Rectal smooth muscle tissue (tissue), 1 donor: ENCODE measurements around the gene RNASE12.

ENCODE experiments used
- H3K27ac ChIP-seq: one replicate; pipeline ENCODE4 v1.7.0; 2013; ENCODE audit warnings: low read depth, low read length, inconsistent platforms
- H3K27me3 ChIP-seq: one replicate; pipeline ENCODE4 v1.7.0; 2013; ENCODE audit warnings: low read length; ENCODE audit not compliant: control insufficient read depth, insufficient read depth
- H3K36me3 ChIP-seq: one replicate; pipeline ENCODE4 v1.7.0; 2013; ENCODE audit warnings: low read length; ENCODE audit not compliant: control insufficient read depth, insufficient read depth
- H3K4me1 ChIP-seq: one replicate; pipeline ENCODE4 v1.7.0; 2013; ENCODE audit warnings: low read length; ENCODE audit not compliant: control insufficient read depth, insufficient read depth
- H3K4me3 ChIP-seq: one replicate; pipeline ENCODE4 v1.7.0; 2013; ENCODE audit warnings: low read length
- H3K9ac ChIP-seq: one replicate; pipeline ENCODE4 v1.7.0; 2013; ENCODE audit warnings: low read length

The RNASE12 gene

DNA sequence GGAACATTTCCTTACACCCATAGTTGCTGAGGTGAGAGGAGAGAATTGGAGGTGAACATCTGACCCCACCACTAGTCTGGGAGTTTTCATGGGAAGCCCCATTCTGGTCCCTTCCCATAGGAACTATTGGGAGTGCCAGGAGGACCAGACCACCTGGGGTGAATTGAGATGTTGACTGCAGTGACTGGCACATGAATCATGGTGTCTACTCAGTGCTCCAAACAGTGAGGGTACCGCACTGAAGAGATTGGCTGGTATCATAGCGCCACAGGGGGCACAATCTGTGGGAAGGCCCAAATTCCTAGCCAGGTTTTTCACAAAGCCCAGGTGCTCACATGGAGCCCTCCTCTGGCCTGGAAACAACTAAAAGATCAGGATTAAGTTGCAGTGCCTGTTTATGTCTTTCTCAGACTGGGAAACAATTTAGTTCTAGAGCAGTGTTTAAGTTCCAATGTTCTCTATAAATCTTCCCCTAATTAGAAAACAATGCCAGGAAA, 26.6 kb downstream of the RNASE12 start:
- Histone ChIP-seq H3K27ac (no peak overlapping the region), H3K4me3 (no peak overlapping the region), H3K4me1 (no peaks in the 10 kb centered on the region), H3K27me3 (no peaks in the 10 kb centered on the region), H3K36me3 (no peaks in the 10 kb centered on the region), H3K9ac (no peak overlapping the region)

DNA sequence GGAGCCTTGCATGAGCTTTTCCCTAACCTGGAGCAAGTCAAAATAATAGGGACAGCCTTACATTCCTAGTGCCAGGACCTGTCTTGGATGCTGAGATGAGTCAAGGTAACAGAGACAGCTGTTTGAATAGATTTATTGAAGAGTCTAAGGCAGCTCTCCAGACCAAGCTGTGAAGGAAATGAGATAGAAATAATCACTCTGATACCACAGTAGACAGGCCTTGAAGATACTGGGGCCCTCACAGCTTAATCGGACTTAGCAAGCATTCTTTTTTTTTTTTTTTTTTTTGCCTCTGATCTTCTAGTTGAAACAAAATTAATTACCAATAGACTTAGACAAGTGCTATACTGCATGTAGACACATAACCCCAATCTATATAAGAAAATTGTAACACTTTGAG, 27.2 kb downstream of the RNASE12 start:
- no peaks in the 10 kb centered on the region for H3K27me3 ChIP-seq
- no peak overlapping the region for H3K9ac ChIP-seq
- H3K27ac ChIP-seq, result no peak overlapping the region
- H3K36me3 ChIP-seq, result no peaks in the 10 kb centered on the region
- no peaks in the 10 kb centered on the region for H3K4me1 ChIP-seq
- no peak overlapping the region for H3K4me3 ChIP-seq

DNA sequence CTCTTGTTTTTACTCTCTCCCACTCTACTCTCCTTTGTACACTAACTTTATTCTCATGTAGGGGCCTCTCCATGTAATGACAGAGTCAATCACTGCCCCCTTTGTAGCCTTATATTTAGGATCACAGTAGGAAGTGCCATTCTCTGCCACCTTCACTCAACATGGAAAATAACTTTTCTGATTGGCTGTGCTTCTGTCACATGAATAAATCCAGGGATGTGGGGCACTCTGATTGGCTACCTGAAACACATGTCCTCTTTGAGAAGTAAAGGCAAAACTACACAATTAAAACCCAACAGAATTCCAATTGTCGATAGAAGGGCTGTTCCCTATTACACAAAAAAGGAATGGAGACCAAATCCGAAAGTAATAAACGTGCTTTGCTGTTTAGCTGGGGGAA, 30.2 kb downstream of the RNASE12 start, which contains the start of gene RNASE9:
RNASE9 (minus strand) TSS at position 87 of the 400 bp plus-strand sequence.
- H3K27me3 ChIP-seq, result no peaks in the 10 kb centered on the region

DNA sequence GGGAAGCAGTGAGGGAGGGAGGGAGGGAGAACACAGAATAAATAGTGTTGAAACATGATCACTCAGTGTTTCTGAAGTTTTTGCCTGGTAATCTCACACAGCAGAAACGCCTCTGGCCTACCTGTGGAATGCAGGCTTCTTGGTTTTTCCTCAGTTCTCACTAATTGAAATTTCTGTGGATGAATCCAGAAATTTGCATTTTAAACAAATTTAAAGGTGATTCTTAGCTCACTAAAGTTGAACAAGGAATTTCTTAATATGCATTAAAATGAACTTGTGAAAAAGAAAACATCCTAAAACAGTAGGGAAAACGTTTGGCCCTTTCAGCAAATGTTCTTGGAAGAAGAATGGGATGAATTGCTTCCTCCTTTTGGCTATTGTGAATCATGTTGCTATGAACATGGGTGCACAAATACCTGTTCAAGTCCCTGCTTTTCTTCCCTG, 31.7 kb downstream of the RNASE12 start:
- H3K4me3 ChIP-seq, result no peak overlapping the region
- H3K4me1 ChIP-seq, result no peaks in the 10 kb centered on the region
- no peaks in the 10 kb centered on the region for H3K27me3 ChIP-seq
- H3K36me3 ChIP-seq, result no peaks in the 10 kb centered on the region
- no peak overlapping the region for H3K27ac ChIP-seq
- H3K9ac ChIP-seq, result no peak overlapping the region

More for the DNA sequence above, 30.2 kb downstream of the RNASE12 start, which contains the start of gene RNASE9:
- Histone ChIP-seq H3K4me1 (no peaks in the 10 kb centered on the region), H3K36me3 (no peaks in the 10 kb centered on the region), H3K9ac (no peak within 1 kb of the TSS), H3K4me3 (no peak within 1 kb of the TSS), H3K27ac (no peak within 1 kb of the TSS)

DNA sequence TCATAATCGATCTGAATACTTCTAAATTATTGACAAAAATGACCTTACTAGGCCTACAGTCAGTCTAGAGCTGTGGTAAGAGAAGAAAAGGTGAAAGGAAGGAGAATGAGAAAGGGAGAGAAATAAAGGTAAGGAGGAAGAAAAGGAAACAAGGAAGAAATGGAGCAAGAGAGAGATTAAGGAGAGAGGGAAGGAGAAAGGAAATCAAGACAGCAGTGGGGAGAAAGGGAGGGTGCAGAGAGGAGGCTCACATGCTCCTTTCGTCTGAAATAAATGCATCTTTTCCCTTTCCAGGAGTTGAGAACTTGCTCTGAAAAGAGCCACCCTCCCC, 34.0 kb downstream of the RNASE12 start:
- H3K4me1 ChIP-seq, result no peaks in the 10 kb centered on the region
- H3K36me3 ChIP-seq, result no peaks in the 10 kb centered on the region
- no peak overlapping the region for H3K27ac ChIP-seq
- no peaks in the 10 kb centered on the region for H3K27me3 ChIP-seq
- no peak overlapping the region for H3K9ac ChIP-seq
- H3K4me3 ChIP-seq, result no peak overlapping the region

DNA sequence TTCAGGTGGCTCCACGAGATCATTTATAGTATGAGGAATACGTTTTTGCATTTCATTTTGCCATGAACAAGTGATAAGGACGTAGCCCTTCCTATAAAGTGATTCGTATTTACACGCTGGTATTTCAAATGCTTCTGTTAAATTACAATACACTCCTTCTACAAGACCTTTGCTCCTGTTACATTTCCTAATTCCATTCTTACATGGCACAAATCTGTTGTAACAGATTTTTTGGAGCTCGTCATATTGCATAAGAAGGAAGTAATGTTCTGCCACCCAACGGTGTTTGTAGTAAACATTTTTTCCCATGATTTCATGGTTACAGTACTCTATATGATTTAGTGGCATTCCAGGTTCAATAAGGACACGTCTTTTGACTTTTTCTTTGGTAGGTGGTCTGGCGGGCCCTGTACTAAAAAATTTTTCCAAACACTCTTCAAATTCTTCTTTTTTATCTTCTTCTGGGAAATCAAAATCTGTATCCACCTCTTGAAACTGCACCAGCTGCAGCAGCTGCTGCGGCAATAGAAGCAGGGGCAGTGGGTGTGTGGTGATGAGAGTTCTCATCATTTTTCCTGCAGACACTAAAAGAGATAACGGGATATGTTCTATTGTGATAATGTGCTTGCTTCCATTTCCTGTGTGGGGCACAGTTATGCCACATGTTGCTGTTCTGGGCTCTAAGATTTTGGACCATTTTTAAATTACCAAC, 34.5 kb downstream of the RNASE12 start:
- Histone ChIP-seq H3K36me3 (no peaks in the 10 kb centered on the region), H3K27ac (no peak overlapping the region), H3K4me1 (no peaks in the 10 kb centered on the region), H3K27me3 (no peaks in the 10 kb centered on the region), H3K4me3 (no peak overlapping the region), H3K9ac (no peak overlapping the region)

DNA sequence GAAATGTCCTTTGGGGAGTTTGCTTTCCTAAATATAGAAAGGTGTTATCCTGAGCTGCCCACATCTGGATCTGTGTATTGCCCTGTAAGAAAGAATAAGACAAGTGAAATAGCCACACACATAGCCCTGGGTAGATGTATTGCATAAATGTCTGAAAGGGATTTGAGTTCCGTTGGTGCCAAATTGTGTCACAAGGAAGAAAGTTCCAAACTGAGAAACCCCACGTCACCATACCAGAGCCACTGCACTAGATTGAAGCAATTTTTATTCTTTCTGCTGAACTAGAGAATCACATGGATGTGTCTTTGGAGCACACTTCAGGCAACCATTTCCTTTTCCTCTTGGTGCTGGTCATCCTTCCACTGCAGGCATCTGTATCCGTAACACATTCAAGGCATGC, 35.3 kb downstream of the RNASE12 start:
- no peak overlapping the region for H3K27ac ChIP-seq
- no peak overlapping the region for H3K9ac ChIP-seq
- no peaks in the 10 kb centered on the region for H3K27me3 ChIP-seq
- H3K36me3 ChIP-seq, result no peaks in the 10 kb centered on the region
- H3K4me1 ChIP-seq, result no peaks in the 10 kb centered on the region
- no peak overlapping the region for H3K4me3 ChIP-seq

DNA sequence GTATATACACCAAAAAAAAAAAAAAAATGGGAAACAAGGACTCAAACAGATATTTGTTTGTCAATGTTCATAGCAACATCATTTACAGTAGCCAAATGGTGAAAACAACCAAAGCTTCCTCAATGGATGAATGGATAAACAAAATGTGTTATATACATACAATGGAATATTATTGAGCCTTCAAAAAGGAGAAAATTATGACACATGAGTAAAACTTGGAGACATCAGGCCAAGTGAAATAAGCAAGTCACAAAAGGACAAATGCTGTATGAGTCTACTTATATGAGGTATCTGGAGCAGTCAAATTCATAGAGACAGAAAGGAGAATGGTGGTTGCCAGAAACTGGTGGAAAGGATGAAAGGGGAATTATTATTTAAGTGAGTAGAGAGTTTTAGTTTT, 38.2 kb downstream of the RNASE12 start:
- Histone ChIP-seq H3K9ac (no peak overlapping the region), H3K4me3 (no peak overlapping the region), H3K27me3 (no peaks in the 10 kb centered on the region), H3K4me1 (no peaks in the 10 kb centered on the region), H3K36me3 (no peaks in the 10 kb centered on the region), H3K27ac (no peak overlapping the region)

DNA sequence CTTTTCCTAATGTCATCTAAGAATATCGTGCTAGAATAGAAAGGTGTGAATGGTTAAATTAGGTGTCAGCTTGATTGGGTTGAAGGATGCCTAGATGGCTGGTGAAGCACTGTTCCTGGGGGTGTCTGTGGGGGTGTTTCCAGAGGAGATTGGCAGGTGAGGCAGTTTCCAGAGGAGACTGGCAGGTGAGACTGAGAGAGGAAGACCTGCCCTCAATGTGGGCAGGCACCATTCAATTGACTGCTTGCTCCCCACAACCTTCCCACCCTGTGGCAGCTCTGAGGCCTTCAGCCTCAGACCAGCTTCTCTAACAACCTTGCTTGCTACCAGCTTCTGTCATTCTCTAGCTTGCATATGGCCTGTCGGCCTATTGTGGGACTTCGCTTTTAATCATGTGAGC, 39.6 kb downstream of the RNASE12 start:
- no peak overlapping the region for H3K9ac ChIP-seq
- H3K4me1 ChIP-seq, result no peaks in the 10 kb centered on the region
- no peak overlapping the region for H3K4me3 ChIP-seq
- no peaks in the 10 kb centered on the region for H3K27me3 ChIP-seq
- no peaks in the 10 kb centered on the region for H3K36me3 ChIP-seq
- H3K27ac ChIP-seq, result no peak overlapping the region

DNA sequence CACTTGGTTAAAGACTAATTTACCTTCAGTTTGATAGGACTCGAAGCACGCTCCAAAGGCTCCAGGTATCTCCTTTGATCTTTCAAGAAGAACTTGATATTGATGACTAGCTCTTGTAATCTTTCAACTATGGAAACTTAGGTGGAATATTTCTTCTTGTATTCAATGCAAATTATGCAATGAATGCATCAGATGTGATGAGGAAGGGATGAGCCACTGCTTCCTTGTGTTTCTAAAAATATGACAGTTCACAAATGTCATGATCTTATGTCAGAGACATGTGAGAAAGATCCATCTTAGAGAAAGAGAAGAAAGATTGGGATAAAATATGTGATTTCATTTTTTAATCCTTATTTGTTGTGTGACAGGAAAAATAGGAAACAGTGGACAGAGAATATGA, 40.2 kb downstream of the RNASE12 start:
- H3K27ac ChIP-seq, result no peak overlapping the region
- H3K36me3 ChIP-seq, result no peaks in the 10 kb centered on the region
- no peak overlapping the region for H3K4me3 ChIP-seq
- H3K27me3 ChIP-seq, result no peaks in the 10 kb centered on the region
- H3K4me1 ChIP-seq, result no peaks in the 10 kb centered on the region
- H3K9ac ChIP-seq, result no peak overlapping the region

DNA sequence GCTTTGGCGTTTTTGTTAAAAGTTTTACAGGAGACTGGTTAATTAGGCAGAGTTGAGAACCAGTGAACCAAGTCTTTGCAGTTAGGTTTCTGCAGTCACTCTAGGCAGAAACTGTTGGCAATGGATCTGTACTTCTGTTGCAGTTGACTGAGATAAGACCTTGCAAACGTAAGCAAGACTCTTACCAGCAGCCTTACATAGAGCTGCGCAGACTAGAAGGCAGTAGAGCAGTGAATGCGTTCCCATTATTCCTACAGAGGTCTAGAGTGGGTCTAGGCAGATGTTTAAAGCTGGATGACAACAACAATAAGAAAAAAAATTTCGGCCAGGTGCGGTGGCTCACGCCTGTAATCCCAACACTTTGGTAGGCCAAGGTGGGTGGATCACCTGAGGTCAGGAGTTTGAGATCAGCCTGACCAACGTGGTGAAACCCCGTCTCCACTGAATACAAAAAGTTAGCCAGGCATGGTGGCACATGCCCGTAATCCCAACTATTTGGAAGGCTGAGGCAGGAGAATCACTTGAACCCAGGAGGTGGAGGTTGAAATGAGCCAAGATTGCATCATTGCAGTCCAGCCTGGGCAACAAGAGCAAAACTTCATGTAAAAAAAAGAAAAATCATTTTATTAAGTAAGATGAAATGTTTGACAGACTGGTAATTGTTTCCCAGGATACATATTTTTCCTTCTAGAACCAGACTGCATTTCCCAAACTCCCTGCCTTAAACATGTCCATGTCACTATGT, 42.6 kb downstream of the RNASE12 start:
- Histone ChIP-seq H3K27ac (no peak overlapping the region), H3K9ac (no peak overlapping the region), H3K4me3 (no peak overlapping the region), H3K4me1 (no peaks in the 10 kb centered on the region), H3K36me3 (no peaks in the 10 kb centered on the region), H3K27me3 (no peaks in the 10 kb centered on the region)

DNA sequence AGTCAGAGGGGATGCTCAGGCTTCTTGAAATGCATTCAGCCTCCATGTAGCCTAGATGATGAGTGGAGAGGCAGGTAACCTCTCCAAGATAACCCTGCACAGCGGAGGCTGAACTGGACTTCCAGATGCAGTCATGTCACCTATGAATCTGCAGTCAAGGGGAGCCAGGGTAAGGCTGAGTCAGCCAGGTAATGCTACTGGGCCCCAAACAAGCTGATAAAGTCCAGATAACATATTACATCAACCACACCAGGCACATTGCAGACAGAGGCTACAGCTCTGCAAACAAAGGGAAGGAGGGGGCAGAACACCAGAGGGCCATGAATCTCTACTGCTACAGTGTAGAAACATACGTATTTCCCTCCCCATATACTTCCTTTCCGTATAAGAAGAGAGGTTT, 44.3 kb downstream of the RNASE12 start:
- Histone ChIP-seq H3K27me3 (no peaks in the 10 kb centered on the region), H3K9ac (no peak overlapping the region), H3K4me3 (no peak overlapping the region), H3K27ac (no peak overlapping the region), H3K36me3 (no peaks in the 10 kb centered on the region), H3K4me1 (no peaks in the 10 kb centered on the region)
